HCT116 (cell line): Measurements from ENCODE around the gene SUSD6. TPM values are rescaled to one million over a fixed set of nuclear protein-coding genes. Genes with fewer than 3 reads are reported as not detected.

Experiments used
- ATAC-seq: fragments of 200-7000 bp; cut with Tn5 transposase; 2 replicates; pipeline ENCODE4 v1.9.1; 2020; ENCODE audit warnings: mild to moderate bottlenecking, moderate library complexity
- BruUV-seq: library from RNA; stranded (reverse); fragments of 400-500 nt; replicated peaks from 2 replicates; lab custom pipeline; 2021; lab: Mats Ljungman, UMichigan
- CTCF ChIA-PET: fragments of 300-600 bp; sonication (Branson Sonifier 250); formaldehyde crosslinking; loops from one replicate; lab custom pipeline; 2021; ENCODE audit warnings: antibody characterized with exemption; lab: Charles Lee
- POLR2A ChIA-PET: fragments of 300-600, 350-600 bp; sonication (Branson Sonifier 250); formaldehyde crosslinking; loops from one replicate; lab custom pipeline; 2021; ENCODE audit warnings: antibody characterized with exemption; lab: Charles Lee
- RAD21 ChIA-PET, 2 experiments: fragments of 300-600 bp; sonication (Branson Sonifier 250); formaldehyde crosslinking; loops; one replicate each; lab custom pipeline; 2023; ENCODE audit warnings: low total read pairs in 2 of 2; ENCODE audit not compliant: uncharacterized antibody in 2 of 2, unreplicated experiment in 2 of 2, low non-redundant PET in 1 of 2; lab: Charles Lee
- DNase-seq: peaks from one replicate; pipeline ENCODE4 v3.0.0-alpha.2; 2010; ENCODE audit warnings: low read depth, low spot score
- H2AFZ ChIP-seq: fragments of 200-600 bp; shearing (Covaris generic), sonication (generic); 2 replicates; pipeline ENCODE4 v1.6.1; 2017; ENCODE audit warnings: low read depth, mixed run types, mixed read lengths, antibody characterized with exemption, low read length; ENCODE audit not compliant: poor library complexity, severe bottlenecking
- H3K27ac ChIP-seq: 2 replicates; pipeline ENCODE4 v1.5.1; 2012; ENCODE audit warnings: low read depth, low read length
- H3K27me3 ChIP-seq: fragments of 200-600 bp; sonication (generic); 2 replicates; pipeline ENCODE4 v1.6.1; 2016; ENCODE audit warnings: mixed run types, low read length, mixed read lengths; ENCODE audit not compliant: insufficient read depth
- H3K36me3 ChIP-seq, 2 experiments: fragments of 200-500 bp in 1 of 2; fragments of 200-600 bp in 1 of 2; sonication (Bioruptor generic) in 1 of 2; sonication (generic) in 1 of 2; 2 replicates each; pipeline versions ENCODE4 v1.5.1 to v1.6.1; 2014 to 2016; ENCODE audit warnings: low read length in 2 of 2, inconsistent platforms in 1 of 2, mixed read lengths in 1 of 2, mixed run types in 1 of 2; ENCODE audit not compliant: insufficient read depth in 2 of 2, control insufficient read depth in 1 of 2
- H3K4me1 ChIP-seq, 2 experiments: fragments of 200-600 bp in 1 of 2; sonication (generic) in 1 of 2; 2 replicates each; pipeline versions ENCODE4 v1.5.1 to v1.6.1; 2012 to 2017; ENCODE audit warnings: low read length in 2 of 2, inconsistent platforms in 1 of 2, mild to moderate bottlenecking in 1 of 2, mixed read lengths in 1 of 2, mixed run types in 1 of 2, moderate library complexity in 1 of 2; ENCODE audit not compliant: insufficient read depth in 2 of 2, control insufficient read depth in 1 of 2
- H3K4me2 ChIP-seq: fragments of 200-600 bp; sonication (generic); 2 replicates; pipeline ENCODE4 v1.6.1; 2017; ENCODE audit warnings: mixed run types, low read length, mixed read lengths
- H3K4me3 ChIP-seq, 2 experiments: fragments of 200-600 bp in 1 of 2; sonication (generic) in 1 of 2; replicated peaks in 1 of 2; 2 replicates each; pipeline ENCODE4 v1.5.1; 2011 to 2016; ENCODE audit warnings: low read length in 2 of 2, control low read depth in 1 of 2, low read depth in 1 of 2, mild to moderate bottlenecking in 1 of 2, mixed read lengths in 1 of 2, mixed run types in 1 of 2
- H3K79me2 ChIP-seq: fragments of 200-600 bp; sonication (generic); 2 replicates; pipeline ENCODE4 v1.6.1; 2017; ENCODE audit warnings: mild to moderate bottlenecking, mixed run types, low read length, moderate library complexity, mixed read lengths; ENCODE audit not compliant: insufficient read depth
- H3K9ac ChIP-seq: fragments of 200-600 bp; sonication (generic); 2 replicates; pipeline ENCODE4 v1.6.1; 2016; ENCODE audit warnings: low read length, mixed read lengths
- H3K9me2 ChIP-seq: fragments of 200-600 bp; sonication (generic), shearing (Covaris generic); 2 replicates; pipeline ENCODE4 v1.6.1; 2017; ENCODE audit warnings: mixed run types, mild to moderate bottlenecking, moderate library complexity; ENCODE audit not compliant: insufficient read depth
- H3K9me3 ChIP-seq, 2 experiments: fragments of 200-500 bp in 1 of 2; fragments of 200-600 bp in 1 of 2; sonication (Bioruptor generic) in 1 of 2; sonication (generic) in 1 of 2; 2 replicates each; pipeline ENCODE4 v1.6.1; 2014 to 2017; ENCODE audit warnings: low read length in 2 of 2, mixed read lengths in 2 of 2, inconsistent platforms in 1 of 2, low read depth in 1 of 2, mild to moderate bottlenecking in 1 of 2, mixed run types in 1 of 2, moderate library complexity in 1 of 2; ENCODE audit not compliant: control insufficient read depth in 1 of 2, insufficient read depth in 1 of 2
- H4K20me1 ChIP-seq: fragments of 200-600 bp; sonication (generic), shearing (Covaris generic); 2 replicates; pipeline ENCODE4 v1.6.1; 2017; ENCODE audit warnings: mixed run types, mild to moderate bottlenecking, moderate library complexity; ENCODE audit not compliant: insufficient read depth
- EGR1 ChIP-seq: IDR thresholded peaks from 2 replicates; pipeline ENCODE4 v1.6.1; 2012; ENCODE audit warnings: low read depth
- ELF1 ChIP-seq: IDR thresholded peaks from 2 replicates; pipeline ENCODE4 v1.6.1; 2012; ENCODE audit warnings: low read depth, borderline replicate concordance
- MAX ChIP-seq: IDR thresholded peaks from 2 replicates; pipeline ENCODE4 v1.6.1; 2012
- ZFX ChIP-seq: fragments of 450-650 bp; IDR thresholded peaks from 2 replicates; pipeline ENCODE4 v1.6.1; 2017
- intact Hi-C: fragments of 100-400 bp; cut with micrococcal nuclease; formaldehyde crosslinking; loops from 2 replicates; pipeline ENCODE4 v1.10.0; 2022
- total RNA-seq: library from RNA; stranded (reverse); gene quantifications from one replicate; pipeline ENCODE4 v1.2.1, GENCODE V29; 2021; ENCODE audit not compliant: unreplicated experiment

The SUSD6 gene
- total RNA-seq, 1 experiment from 2014 or later, result 6.4 TPM

GRCh38 chr14:69763761-69764510 is 152.5 kb downstream of the SUSD6 start:
- Histone ChIP-seq H3K79me2 (peaks cover 20% of the 10 kb centered on the region), H2AFZ (no peak overlapping the region), H3K27me3 (no peaks in the 10 kb centered on the region), H3K4me3 (no peak overlapping the region), H3K27ac (no peak overlapping the region), H3K9me2 (no peaks in the 10 kb centered on the region), H3K4me1 (peaks cover 3 to 12% of the 10 kb centered on the region in 2 experiments; a peak in 3 of 4 replicates), H3K9me3 (no peaks in the 10 kb centered on the region), H3K36me3 (peaks cover 11 to 12% of the 10 kb centered on the region in 2 experiments), H4K20me1 (peaks cover 13% of the 10 kb centered on the region; the same call in 1 of the 2 replicates), H3K9ac (no peak overlapping the region), H3K4me2 (no peak overlapping the region)
- intact Hi-C loops, result no loop called here
- RAD21 ChIA-PET, result no interaction called here
- DNase-seq (no peak), ATAC-seq (no peak)
- POLR2A ChIA-PET, result no interaction called here
- BruUV-seq, result no TSS peak
- TF ChIP-seq ZFX (no peak), EGR1 (no peak), MAX (no peak), ELF1 (no peak)
- CTCF ChIA-PET, result no interaction called here

Other genes starting within 250 kb of the SUSD6 start
- 352 TPM for gene ERH, start 213.3 kb upstream of the SUSD6 start, total RNA-seq
- 80.2 TPM for gene SLC39A9, start 212.9 kb upstream of the SUSD6 start, total RNA-seq
- 1.2 TPM for gene PLEKHD1, start 126.9 kb upstream of the SUSD6 start, total RNA-seq
- not detected for gene CCDC177, start 36.7 kb upstream of the SUSD6 start, total RNA-seq
- gene SRSF5, start 155.5 kb downstream of the SUSD6 start, total RNA-seq, result 258 TPM
- gene SLC10A1, start 185.6 kb downstream of the SUSD6 start, total RNA-seq, result not detected